NCI-H1694 (cell line): ENCODE data around the gene TSGA10.
"Not testable (repeated sequence)": the region's sequence is repeated elsewhere in the genome, so short reads cannot be mapped to it uniquely, and the experiment has no call there.

Experiments used
- DNase-seq: peaks from one replicate; lab custom pipeline; 2025; lab: John Stamatoyannopoulos, UW

The TSGA10 gene

GRCh38 chr2:99152199-99152895 is 2.4 kb downstream of the TSGA10 start:
- DNase-seq, result no peak

GRCh38 chr2:99150706-99151105 is 4.0 kb downstream of the TSGA10 start:
- DNase-seq, result no peak

- peak; percentile 87 for DNase-seq
Observed at GRCh38 chr2:99141110-99142108, 13.3 kb downstream of the TSGA10 start, which contains the start of gene C2orf15. Gene C2orf15 (plus strand): TSS chr2:99141707. CDS start chr2:99150559, 8,852 bp downstream.

GRCh38 chr2:99140860-99141109 is 14.0 kb downstream of the TSGA10 start:
- DNase-seq, result no peak

GRCh38 chr2:99140056-99140859 is 14.5 kb downstream of the TSGA10 start:
- DNase-seq, result peak; percentile 5

- no peak for DNase-seq
Observed at GRCh38 chr2:99139003-99139402, 15.7 kb downstream of the TSGA10 start.

- not testable (repeated sequence) for DNase-seq
Observed at GRCh38 chr2:99135044-99135556, 19.6 kb downstream of the TSGA10 start.

- no peak for DNase-seq
Observed at GRCh38 chr2:99127981-99128380, 26.8 kb downstream of the TSGA10 start.

GRCh38 chr2:99112617-99113016 is 42.1 kb downstream of the TSGA10 start:
- no peak for DNase-seq

GRCh38 chr2:99111945-99112344 is 42.8 kb downstream of the TSGA10 start:
- DNase-seq, result no peak

GRCh38 chr2:99111236-99111635 is 43.5 kb downstream of the TSGA10 start:
- DNase-seq, result no peak

- no peak for DNase-seq
Observed at GRCh38 chr2:99106913-99107312, 47.8 kb downstream of the TSGA10 start.

- no peak for DNase-seq
Observed at GRCh38 chr2:99104006-99104405, 50.7 kb downstream of the TSGA10 start.

- no peak for DNase-seq
Observed at GRCh38 chr2:99101697-99102096, 53.0 kb downstream of the TSGA10 start.

- DNase-seq, result no peak
Observed at GRCh38 chr2:99096728-99097127, 58.0 kb downstream of the TSGA10 start.

GRCh38 chr2:99088017-99088416 is 66.7 kb downstream of the TSGA10 start:
- DNase-seq, result no peak

- no peak for DNase-seq
Observed at GRCh38 chr2:99086385-99086784, 68.4 kb downstream of the TSGA10 start.

GRCh38 chr2:99085421-99085820 is 69.3 kb downstream of the TSGA10 start:
- no peak for DNase-seq

GRCh38 chr2:99084256-99084655 is 70.5 kb downstream of the TSGA10 start:
- no peak for DNase-seq

GRCh38 chr2:99081891-99082290 is 72.9 kb downstream of the TSGA10 start:
- DNase-seq, result no peak

- no peak for DNase-seq
Observed at GRCh38 chr2:99079226-99079625, 75.5 kb downstream of the TSGA10 start.

GRCh38 chr2:99072551-99072950 is 82.2 kb downstream of the TSGA10 start:
- DNase-seq, result no peak
